Upper lobe of right lung (tissue), 1 donor: ENCODE measurements around the gene CD4. TPM values are rescaled to one million over a fixed set of nuclear protein-coding genes. Genes with fewer than 3 reads are reported as not detected.

Experiments
- ATAC-seq: fragments of 200-7000 bp; cut with Tn5 transposase; one replicate; pipeline ENCODE4 v1.9.1; 2020; ENCODE audit warnings: mild to moderate bottlenecking, moderate library complexity
- DNase-seq: peaks from one replicate; pipeline ENCODE4 v3.0.0-alpha.2; 2020
- H3K27ac ChIP-seq: fragments of 200-600 bp; one replicate; pipeline ENCODE4 v1.8.0; 2022
- H3K27me3 ChIP-seq: fragments of 200-600 bp; one replicate; pipeline ENCODE4 v1.8.0; 2022; ENCODE audit warnings: mild to moderate bottlenecking
- H3K36me3 ChIP-seq: fragments of 200-600 bp; one replicate; pipeline ENCODE4 v1.8.0; 2022
- H3K4me1 ChIP-seq: fragments of 200-600 bp; one replicate; pipeline ENCODE4 v1.8.0; 2022
- H3K4me3 ChIP-seq: fragments of 200-600 bp; one replicate; pipeline ENCODE4 v1.8.0; 2022; ENCODE audit warnings: mild to moderate bottlenecking
- H3K9me3 ChIP-seq: fragments of 200-600 bp; one replicate; pipeline ENCODE4 v1.8.0; 2022
- intact Hi-C: fragments of 100-400 bp; cut with DNase I; formaldehyde crosslinking; loops from one replicate; pipeline ENCODE4 v1.11.0; 2022
- total RNA-seq: library from RNA; stranded (reverse); fragmentation: NEBNext Ultra II Directional; extraction: Animal tissue kit (Norgen Biotek cat#: 25700); gene quantifications from one replicate; pipeline ENCODE4 v1.2.1, GENCODE V29; 2021
- TF ChIP-seq, protein P1 (sequence below): fragments of 200-600 bp; IDR thresholded peaks from one replicate; pipeline ENCODE4 v1.8.0; 2022; ENCODE audit warnings: antibody characterized with exemption
- donor health status: DM: no; HTN: yes; CAD: no; lungs with severe emphysema.

CD4 gene
- total RNA-seq, 1 donor from 2014 or later = 67.6 TPM

DNA sequence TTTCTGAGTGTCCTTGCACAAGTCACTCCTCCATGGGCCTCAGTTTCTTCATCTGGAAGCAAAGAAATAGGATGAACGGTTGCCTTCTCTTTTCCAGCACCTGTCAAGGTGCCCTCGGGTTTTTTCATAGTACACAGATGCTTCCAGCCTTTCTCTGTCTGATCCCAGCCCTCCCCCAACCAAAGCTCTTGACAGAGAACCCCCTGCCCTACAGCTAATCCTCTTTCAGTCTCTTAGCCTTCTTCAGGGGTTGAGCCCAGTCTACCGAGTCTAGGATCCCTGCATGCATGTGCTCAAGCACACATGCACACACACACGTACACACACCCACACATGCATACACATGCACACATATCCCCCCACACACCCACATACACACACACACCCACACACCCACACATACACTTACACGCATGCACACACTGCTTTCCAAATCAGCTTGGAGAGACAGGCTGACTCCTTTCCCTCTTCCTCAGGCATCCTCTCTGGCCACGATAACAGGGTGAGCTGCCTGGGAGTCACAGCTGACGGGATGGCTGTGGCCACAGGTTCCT, 57.1 kb downstream of the CD4 start:
- intact Hi-C loops = no loop called here
- Histone ChIP-seq H3K4me3 (no peak overlapping the region), H3K27me3 (no peaks in the 10 kb centered on the region), H3K4me1 (no peaks in the 10 kb centered on the region), H3K36me3 (no peaks in the 10 kb centered on the region), H3K9me3 (no peaks in the 10 kb centered on the region), H3K27ac (no peak overlapping the region)
- DNase-seq (no peak), ATAC-seq (no peak)
- TF ChIP-seq, protein P1, sequence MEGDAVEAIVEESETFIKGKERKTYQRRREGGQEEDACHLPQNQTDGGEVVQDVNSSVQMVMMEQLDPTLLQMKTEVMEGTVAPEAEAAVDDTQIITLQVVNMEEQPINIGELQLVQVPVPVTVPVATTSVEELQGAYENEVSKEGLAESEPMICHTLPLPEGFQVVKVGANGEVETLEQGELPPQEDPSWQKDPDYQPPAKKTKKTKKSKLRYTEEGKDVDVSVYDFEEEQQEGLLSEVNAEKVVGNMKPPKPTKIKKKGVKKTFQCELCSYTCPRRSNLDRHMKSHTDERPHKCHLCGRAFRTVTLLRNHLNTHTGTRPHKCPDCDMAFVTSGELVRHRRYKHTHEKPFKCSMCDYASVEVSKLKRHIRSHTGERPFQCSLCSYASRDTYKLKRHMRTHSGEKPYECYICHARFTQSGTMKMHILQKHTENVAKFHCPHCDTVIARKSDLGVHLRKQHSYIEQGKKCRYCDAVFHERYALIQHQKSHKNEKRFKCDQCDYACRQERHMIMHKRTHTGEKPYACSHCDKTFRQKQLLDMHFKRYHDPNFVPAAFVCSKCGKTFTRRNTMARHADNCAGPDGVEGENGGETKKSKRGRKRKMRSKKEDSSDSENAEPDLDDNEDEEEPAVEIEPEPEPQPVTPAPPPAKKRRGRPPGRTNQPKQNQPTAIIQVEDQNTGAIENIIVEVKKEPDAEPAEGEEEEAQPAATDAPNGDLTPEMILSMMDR = no peak

DNA sequence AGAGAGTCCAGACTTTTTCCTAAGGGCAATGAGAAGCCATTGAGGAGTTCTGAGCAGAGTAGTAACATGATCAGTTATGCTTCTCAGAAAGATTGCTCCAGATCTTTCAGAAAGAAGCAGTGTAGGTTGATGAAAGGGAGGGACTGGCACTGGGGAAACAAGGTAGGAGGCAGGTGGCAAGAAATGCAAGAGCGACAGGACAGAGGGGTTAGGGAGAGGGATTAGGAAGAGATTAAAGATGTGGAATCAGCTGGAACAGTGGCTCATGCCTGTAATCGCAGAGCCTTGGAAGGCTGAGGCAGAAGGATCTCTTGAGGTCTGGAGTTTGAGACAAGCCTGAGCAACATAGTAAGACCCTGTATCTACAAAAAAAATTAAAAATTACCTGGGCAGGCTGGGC, 58.3 kb downstream of the CD4 start:
- Histone ChIP-seq H3K36me3 (no peaks in the 10 kb centered on the region), H3K9me3 (no peaks in the 10 kb centered on the region), H3K27me3 (no peaks in the 10 kb centered on the region), H3K4me3 (no peak overlapping the region), H3K4me1 (no peaks in the 10 kb centered on the region), H3K27ac (no peak overlapping the region)
- ATAC-seq = no peak
- TF ChIP-seq, protein P1 = no peak
- DNase-seq = no peak
- intact Hi-C loops = no loop called here

DNA sequence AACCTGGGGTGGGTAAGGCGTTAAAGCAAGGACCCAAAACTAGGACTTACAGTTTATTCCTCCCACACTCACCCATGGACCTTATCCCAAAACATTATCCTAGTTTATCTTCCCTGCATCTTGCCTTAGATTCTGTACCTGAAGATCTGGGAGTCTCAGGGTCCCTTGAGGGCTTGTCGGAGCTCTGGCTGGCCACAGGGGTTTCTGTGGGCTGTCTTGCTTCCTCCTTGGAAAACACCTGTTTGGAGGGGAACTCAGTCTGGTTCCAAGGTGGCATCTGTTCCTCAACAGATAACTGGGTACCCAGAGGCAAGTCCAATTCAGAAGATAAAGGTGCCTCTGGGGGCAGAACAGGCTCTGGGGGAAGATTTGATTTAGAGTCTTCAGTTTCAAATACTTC, 60.1 kb downstream of the CD4 start:
- no peaks in the 10 kb centered on the region for H3K27me3 ChIP-seq
- intact Hi-C loops = no loop called here
- no peak overlapping the region for H3K4me3 ChIP-seq
- no peak overlapping the region for H3K27ac ChIP-seq
- no peaks in the 10 kb centered on the region for H3K36me3 ChIP-seq
- no peak for DNase-seq
- H3K9me3 ChIP-seq = no peaks in the 10 kb centered on the region
- TF ChIP-seq, protein P1 = no peak
- H3K4me1 ChIP-seq = peaks cover 9% of the 10 kb centered on the region
- ATAC-seq = no peak

DNA sequence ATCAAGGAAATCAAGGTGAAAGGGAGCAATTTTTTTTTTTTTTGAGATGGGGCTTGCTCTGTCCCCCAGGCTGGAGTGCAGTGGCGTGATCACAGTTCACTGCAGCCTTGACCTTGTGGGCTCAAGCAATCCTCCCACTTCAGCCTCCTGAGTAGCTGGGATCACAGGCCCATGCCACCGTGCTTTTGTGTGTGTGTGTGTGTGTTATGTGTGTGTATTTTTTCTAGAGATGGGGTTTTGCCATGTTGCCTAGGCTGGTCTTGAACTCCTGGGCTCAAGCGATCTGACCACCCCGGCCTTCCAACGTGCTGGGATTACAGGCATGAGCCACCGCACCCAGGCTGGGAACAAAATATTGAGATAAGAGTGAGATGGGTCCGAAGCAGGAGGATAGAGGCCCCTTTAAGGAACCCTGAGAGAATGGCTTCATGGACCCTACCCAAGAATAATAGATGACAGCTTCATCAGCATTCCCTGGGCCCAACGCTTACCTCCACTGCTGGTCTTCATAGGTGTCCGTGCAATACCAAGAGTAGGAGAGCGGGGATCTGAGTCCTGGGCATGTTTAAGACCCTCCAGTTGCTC, 60.7 kb downstream of the CD4 start:
- no peaks in the 10 kb centered on the region for H3K9me3 ChIP-seq
- no peak overlapping the region for H3K27ac ChIP-seq
- H3K36me3 ChIP-seq = peaks cover 5% of the 10 kb centered on the region
- H3K4me1 ChIP-seq = peaks cover 9% of the 10 kb centered on the region
- no peak overlapping the region for H3K4me3 ChIP-seq
- DNase-seq (no peak), ATAC-seq (no peak)
- intact Hi-C loops = no loop called here
- TF ChIP-seq, protein P1 = no peak
- H3K27me3 ChIP-seq = no peaks in the 10 kb centered on the region

DNA sequence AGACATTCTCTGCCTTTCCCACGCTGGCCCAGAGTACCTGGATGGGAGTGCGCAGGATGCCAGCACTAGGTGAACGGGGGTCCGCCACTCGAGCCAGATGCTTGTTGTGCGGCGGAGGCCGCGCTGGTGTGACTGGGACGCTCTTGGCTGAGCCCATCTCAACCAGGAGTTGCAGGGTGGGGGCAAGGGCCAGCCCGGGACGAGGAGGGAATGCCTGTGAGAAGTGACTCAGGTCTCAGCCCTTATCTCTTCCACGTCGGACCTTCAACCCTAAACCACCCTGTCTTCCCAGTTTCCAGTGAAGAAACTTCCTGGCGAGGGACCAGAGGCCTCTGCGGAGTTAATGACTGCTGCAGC, 61.4 kb downstream of the CD4 start:
- Histone ChIP-seq H3K4me3 (peak overlapping the region; percentile 85), H3K4me1 (peaks cover 9% of the 10 kb centered on the region), H3K27ac (no peak overlapping the region), H3K27me3 (no peaks in the 10 kb centered on the region), H3K9me3 (no peaks in the 10 kb centered on the region), H3K36me3 (peaks cover 11% of the 10 kb centered on the region)
- DNase-seq (no peak), ATAC-seq (no peak)
- TF ChIP-seq, protein P1 = no peak
- intact Hi-C loops = no loop called here
